ENCODE measurements around the gene PLOD3.

PLOD3 gene

GRCh38 chr7:101186194-101186593 is 31.2 kb downstream of the PLOD3 start:
- no peak for DNase-seq (ENCODE audit: low read depth in 2 of 3, low spot score in 2 of 3)

GRCh38 chr7:101185258-101185839 is 32.0 kb downstream of the PLOD3 start:
- DNase-seq (ENCODE audit: low read depth in 2 of 3, low spot score in 2 of 3), result no peak

- no peak for DNase-seq (ENCODE audit: low read depth in 2 of 3, low spot score in 2 of 3)
Measured at GRCh38 chr7:101180130-101180755, 37.1 kb downstream of the PLOD3 start, which contains the start of gene NAT16. NAT16 (minus strand) TSS chr7:101180293; CDS start chr7:101174807, 5,486 bp downstream.

- no peak for DNase-seq (ENCODE audit: low read depth in 2 of 3, low spot score in 2 of 3)
Measured at GRCh38 chr7:101179713-101180112, 37.7 kb downstream of the PLOD3 start.

GRCh38 chr7:101179117-101179516 is 38.3 kb downstream of the PLOD3 start:
- DNase-seq (ENCODE audit: low read depth in 2 of 3, low spot score in 2 of 3), result no peak

GRCh38 chr7:101177644-101178043 is 39.7 kb downstream of the PLOD3 start:
- DNase-seq (ENCODE audit: low read depth in 2 of 3, low spot score in 2 of 3), result no peak

GRCh38 chr7:101175664-101176063 is 41.7 kb downstream of the PLOD3 start:
- DNase-seq (ENCODE audit: low read depth in 2 of 3, low spot score in 2 of 3), result no peak

- DNase-seq (ENCODE audit: low read depth in 2 of 3, low spot score in 2 of 3), result no peak
Measured at GRCh38 chr7:101174322-101174854, 43.0 kb downstream of the PLOD3 start.

- peak in 1 of 3 experiments; percentile 74 for DNase-seq (ENCODE audit: low read depth in 2 of 3, low spot score in 2 of 3)
Measured at GRCh38 chr7:101173752-101174244, 43.6 kb downstream of the PLOD3 start.

GRCh38 chr7:101172854-101173751 is 44.3 kb downstream of the PLOD3 start:
- DNase-seq (ENCODE audit: low read depth in 2 of 3, low spot score in 2 of 3), result no peak

- DNase-seq (ENCODE audit: low read depth in 2 of 3, low spot score in 2 of 3), result no peak
Measured at GRCh38 chr7:101172005-101172853, 45.2 kb downstream of the PLOD3 start.

GRCh38 chr7:101171442-101171837 is 45.9 kb downstream of the PLOD3 start:
- no peak for DNase-seq (ENCODE audit: low read depth in 2 of 3, low spot score in 2 of 3)

GRCh38 chr7:101170617-101171441 is 46.6 kb downstream of the PLOD3 start:
- no peak for DNase-seq (ENCODE audit: low read depth in 2 of 3, low spot score in 2 of 3)

- DNase-seq (ENCODE audit: low read depth in 2 of 3, low spot score in 2 of 3), result peak; percentile 57 to 83 (median 74)
Measured at GRCh38 chr7:101169838-101170551, 47.4 kb downstream of the PLOD3 start.

- DNase-seq (ENCODE audit: low read depth in 2 of 3, low spot score in 2 of 3), result no peak
Measured at GRCh38 chr7:101169110-101169837, 48.1 kb downstream of the PLOD3 start.

- no peak for DNase-seq (ENCODE audit: low read depth in 2 of 3, low spot score in 2 of 3)
Measured at GRCh38 chr7:101168412-101169049, 48.9 kb downstream of the PLOD3 start.

- DNase-seq (ENCODE audit: low read depth in 2 of 3, low spot score in 2 of 3), result no peak
Measured at GRCh38 chr7:101167645-101168411, 49.6 kb downstream of the PLOD3 start.
